GM23338 (cell line): ENCODE results near the gene CLCN6. TPM values are rescaled to one million over a fixed set of nuclear protein-coding genes. Genes with fewer than 3 reads are reported as not detected.

Experiments
- ETS1 ChIP-seq: IDR thresholded peaks from 2 replicates; pipeline ENCODE4 v1.6.1; 2016; ENCODE audit warnings: antibody characterized with exemption
- EZH2 ChIP-seq: fragments of 200-600 bp; sonication (generic); IDR thresholded peaks from one replicate; pipeline ENCODE4 v1.8.0; 2017; ENCODE audit warnings: antibody characterized with exemption, mild to moderate bottlenecking, low read depth; ENCODE audit not compliant: unreplicated experiment
- JUNB ChIP-seq: IDR thresholded peaks from one replicate; pipeline ENCODE4 v1.6.1; 2016; ENCODE audit warnings: antibody characterized with exemption; ENCODE audit not compliant: unreplicated experiment
- STAT1 ChIP-seq: IDR thresholded peaks from one replicate; pipeline ENCODE4 v1.6.1; 2016; ENCODE audit warnings: antibody characterized with exemption; ENCODE audit not compliant: unreplicated experiment
- ZNF114 ChIP-seq: fragments of 250-450 bp; sonication (Bioruptor Pico); IDR thresholded peaks from 2 replicates; pipeline ENCODE4 v1.5.0; 2020; ENCODE audit warnings: mild to moderate bottlenecking, moderate library complexity
- polyA plus RNA-seq: library from polyadenylated mRNA; unstranded; fragments of >200 nt; fragmentation: Nextera tagmentation; extraction: Ambion mirVana; gene quantifications from 2 replicates; pipeline ENCODE4 v1.2.1, GENCODE V29; 2016
- total RNA-seq: library from RNA; depleted of rRNA; stranded (reverse); fragments of >200 nt; shearing (Covaris generic); gene quantifications from 2 replicates; pipeline ENCODE4 v1.2.3, GENCODE V29; 2014
- TF ChIP-seq, protein P1 (sequence below): fragments of 250-450 bp; sonication (Bioruptor Pico); IDR thresholded peaks from 2 replicates; pipeline ENCODE4 v1.5.0; 2020; ENCODE audit warnings: mild to moderate bottlenecking, moderate library complexity
- TF ChIP-seq, protein P2 (sequence below): IDR thresholded peaks from one replicate; pipeline ENCODE4 v1.6.1; 2018; ENCODE audit warnings: antibody characterized with exemption; ENCODE audit not compliant: unreplicated experiment

The CLCN6 gene
- total and polyA plus RNA-seq, 2 experiments from 2014 or later = 16.0 to 22.6 TPM

- TF ChIP-seq, protein P1, sequence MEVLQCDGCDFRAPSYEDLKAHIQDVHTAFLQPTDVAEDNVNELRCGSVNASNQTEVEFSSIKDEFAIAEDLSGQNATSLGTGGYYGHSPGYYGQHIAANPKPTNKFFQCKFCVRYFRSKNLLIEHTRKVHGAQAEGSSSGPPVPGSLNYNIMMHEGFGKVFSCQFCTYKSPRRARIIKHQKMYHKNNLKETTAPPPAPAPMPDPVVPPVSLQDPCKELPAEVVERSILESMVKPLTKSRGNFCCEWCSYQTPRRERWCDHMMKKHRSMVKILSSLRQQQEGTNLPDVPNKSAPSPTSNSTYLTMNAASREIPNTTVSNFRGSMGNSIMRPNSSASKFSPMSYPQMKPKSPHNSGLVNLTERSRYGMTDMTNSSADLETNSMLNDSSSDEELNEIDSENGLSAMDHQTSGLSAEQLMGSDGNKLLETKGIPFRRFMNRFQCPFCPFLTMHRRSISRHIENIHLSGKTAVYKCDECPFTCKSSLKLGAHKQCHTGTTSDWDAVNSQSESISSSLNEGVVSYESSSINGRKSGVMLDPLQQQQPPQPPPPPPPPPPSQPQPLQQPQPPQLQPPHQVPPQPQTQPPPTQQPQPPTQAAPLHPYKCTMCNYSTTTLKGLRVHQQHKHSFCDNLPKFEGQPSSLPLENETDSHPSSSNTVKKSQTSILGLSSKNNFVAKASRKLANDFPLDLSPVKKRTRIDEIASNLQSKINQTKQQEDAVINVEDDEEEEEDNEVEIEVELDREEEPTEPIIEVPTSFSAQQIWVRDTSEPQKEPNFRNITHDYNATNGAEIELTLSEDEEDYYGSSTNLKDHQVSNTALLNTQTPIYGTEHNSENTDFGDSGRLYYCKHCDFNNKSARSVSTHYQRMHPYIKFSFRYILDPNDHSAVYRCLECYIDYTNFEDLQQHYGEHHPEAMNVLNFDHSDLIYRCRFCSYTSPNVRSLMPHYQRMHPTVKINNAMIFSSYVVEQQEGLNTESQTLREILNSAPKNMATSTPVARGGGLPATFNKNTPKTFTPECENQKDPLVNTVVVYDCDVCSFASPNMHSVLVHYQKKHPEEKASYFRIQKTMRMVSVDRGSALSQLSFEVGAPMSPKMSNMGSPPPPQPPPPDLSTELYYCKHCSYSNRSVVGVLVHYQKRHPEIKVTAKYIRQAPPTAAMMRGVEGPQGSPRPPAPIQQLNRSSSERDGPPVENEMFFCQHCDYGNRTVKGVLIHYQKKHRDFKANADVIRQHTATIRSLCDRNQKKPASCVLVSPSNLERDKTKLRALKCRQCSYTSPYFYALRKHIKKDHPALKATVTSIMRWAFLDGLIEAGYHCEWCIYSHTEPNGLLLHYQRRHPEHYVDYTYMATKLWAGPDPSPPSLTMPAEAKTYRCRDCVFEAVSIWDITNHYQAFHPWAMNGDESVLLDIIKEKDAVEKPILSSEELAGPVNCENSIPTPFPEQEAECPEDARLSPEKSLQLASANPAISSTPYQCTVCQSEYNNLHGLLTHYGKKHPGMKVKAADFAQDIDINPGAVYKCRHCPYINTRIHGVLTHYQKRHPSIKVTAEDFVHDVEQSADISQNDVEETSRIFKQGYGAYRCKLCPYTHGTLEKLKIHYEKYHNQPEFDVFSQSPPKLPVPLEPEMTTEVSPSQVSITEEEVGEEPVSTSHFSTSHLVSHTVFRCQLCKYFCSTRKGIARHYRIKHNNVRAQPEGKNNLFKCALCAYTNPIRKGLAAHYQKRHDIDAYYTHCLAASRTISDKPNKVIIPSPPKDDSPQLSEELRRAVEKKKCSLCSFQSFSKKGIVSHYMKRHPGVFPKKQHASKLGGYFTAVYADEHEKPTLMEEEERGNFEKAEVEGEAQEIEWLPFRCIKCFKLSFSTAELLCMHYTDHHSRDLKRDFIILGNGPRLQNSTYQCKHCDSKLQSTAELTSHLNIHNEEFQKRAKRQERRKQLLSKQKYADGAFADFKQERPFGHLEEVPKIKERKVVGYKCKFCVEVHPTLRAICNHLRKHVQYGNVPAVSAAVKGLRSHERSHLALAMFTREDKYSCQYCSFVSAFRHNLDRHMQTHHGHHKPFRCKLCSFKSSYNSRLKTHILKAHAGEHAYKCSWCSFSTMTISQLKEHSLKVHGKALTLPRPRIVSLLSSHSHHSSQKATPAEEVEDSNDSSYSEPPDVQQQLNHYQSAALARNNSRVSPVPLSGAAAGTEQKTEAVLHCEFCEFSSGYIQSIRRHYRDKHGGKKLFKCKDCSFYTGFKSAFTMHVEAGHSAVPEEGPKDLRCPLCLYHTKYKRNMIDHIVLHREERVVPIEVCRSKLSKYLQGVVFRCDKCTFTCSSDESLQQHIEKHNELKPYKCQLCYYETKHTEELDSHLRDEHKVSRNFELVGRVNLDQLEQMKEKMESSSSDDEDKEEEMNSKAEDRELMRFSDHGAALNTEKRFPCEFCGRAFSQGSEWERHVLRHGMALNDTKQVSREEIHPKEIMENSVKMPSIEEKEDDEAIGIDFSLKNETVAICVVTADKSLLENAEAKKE (CRISPR knock-in tag) = no peak
- TF ChIP-seq JUNB = no peak
- TF ChIP-seq, protein P2, sequence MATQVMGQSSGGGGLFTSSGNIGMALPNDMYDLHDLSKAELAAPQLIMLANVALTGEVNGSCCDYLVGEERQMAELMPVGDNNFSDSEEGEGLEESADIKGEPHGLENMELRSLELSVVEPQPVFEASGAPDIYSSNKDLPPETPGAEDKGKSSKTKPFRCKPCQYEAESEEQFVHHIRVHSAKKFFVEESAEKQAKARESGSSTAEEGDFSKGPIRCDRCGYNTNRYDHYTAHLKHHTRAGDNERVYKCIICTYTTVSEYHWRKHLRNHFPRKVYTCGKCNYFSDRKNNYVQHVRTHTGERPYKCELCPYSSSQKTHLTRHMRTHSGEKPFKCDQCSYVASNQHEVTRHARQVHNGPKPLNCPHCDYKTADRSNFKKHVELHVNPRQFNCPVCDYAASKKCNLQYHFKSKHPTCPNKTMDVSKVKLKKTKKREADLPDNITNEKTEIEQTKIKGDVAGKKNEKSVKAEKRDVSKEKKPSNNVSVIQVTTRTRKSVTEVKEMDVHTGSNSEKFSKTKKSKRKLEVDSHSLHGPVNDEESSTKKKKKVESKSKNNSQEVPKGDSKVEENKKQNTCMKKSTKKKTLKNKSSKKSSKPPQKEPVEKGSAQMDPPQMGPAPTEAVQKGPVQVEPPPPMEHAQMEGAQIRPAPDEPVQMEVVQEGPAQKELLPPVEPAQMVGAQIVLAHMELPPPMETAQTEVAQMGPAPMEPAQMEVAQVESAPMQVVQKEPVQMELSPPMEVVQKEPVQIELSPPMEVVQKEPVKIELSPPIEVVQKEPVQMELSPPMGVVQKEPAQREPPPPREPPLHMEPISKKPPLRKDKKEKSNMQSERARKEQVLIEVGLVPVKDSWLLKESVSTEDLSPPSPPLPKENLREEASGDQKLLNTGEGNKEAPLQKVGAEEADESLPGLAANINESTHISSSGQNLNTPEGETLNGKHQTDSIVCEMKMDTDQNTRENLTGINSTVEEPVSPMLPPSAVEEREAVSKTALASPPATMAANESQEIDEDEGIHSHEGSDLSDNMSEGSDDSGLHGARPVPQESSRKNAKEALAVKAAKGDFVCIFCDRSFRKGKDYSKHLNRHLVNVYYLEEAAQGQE = no peak
- no peak for TF ChIP-seq EZH2
- no peak for TF ChIP-seq ZNF114 (CRISPR knock-in tag)
- TF ChIP-seq ETS1 = no peak
- no peak for TF ChIP-seq STAT1
These were observed 42.3 kb downstream of the CLCN6 start (continued) for GRCh38 chr1:11848373-11848700.
